Muscle layer of colon (tissue), 2 donors: Measurements from ENCODE around the gene TOLLIP.
A peak's percentile ranks its signal among the peaks of the same experiment; 100 is the strongest.

ENCODE experiments used
- H3K27ac ChIP-seq: one replicate; pipeline ENCODE4 v1.7.0; 2013; ENCODE audit warnings: low read depth, mild to moderate bottlenecking, low read length, moderate library complexity
- H3K27me3 ChIP-seq, 2 donors: one replicate each; pipeline ENCODE4 v1.7.0; 2013; ENCODE audit warnings: low read length in 2 of 2, mild to moderate bottlenecking in 2 of 2; ENCODE audit not compliant: insufficient read depth in 2 of 2, control insufficient read depth in 1 of 2
- H3K36me3 ChIP-seq: one replicate; pipeline ENCODE4 v1.7.0; 2013; ENCODE audit warnings: mild to moderate bottlenecking, low read length; ENCODE audit not compliant: insufficient read depth
- H3K4me1 ChIP-seq: one replicate; pipeline ENCODE4 v1.7.0; 2013; ENCODE audit warnings: mild to moderate bottlenecking, low read length; ENCODE audit not compliant: insufficient read depth
- H3K4me3 ChIP-seq, 2 donors: one replicate each; pipeline ENCODE4 v1.7.0; 2013; ENCODE audit warnings: low read length in 2 of 2, low read depth in 1 of 2, mild to moderate bottlenecking in 1 of 2, moderate library complexity in 1 of 2
- H3K9ac ChIP-seq: one replicate; pipeline ENCODE4 v1.7.0; 2013; ENCODE audit warnings: low read length
- H3K9me3 ChIP-seq: one replicate; pipeline ENCODE4 v1.7.0; 2013; ENCODE audit warnings: mild to moderate bottlenecking, low read length
- donor health status: abdominal sarcoma.
- donor health status: Adenocarcinoma of cecum.

TOLLIP gene

GRCh38 chr11:1261241-1262071, 48.0 kb downstream of the TOLLIP start:
- H3K27me3 ChIP-seq, result no peaks in the 10 kb centered on the region
- H3K4me3 ChIP-seq, result peak overlapping the region in 1 of 2 donors; percentile 68
- H3K4me1 ChIP-seq, result peaks cover 4% of the 10 kb centered on the region
- H3K9ac ChIP-seq, result no peak overlapping the region
- H3K9me3 ChIP-seq, result no peaks in the 10 kb centered on the region
- H3K27ac ChIP-seq, result no peak overlapping the region
- no peaks in the 10 kb centered on the region for H3K36me3 ChIP-seq

- Histone ChIP-seq H3K27me3 (no peaks in the 10 kb centered on the region), H3K36me3 (no peaks in the 10 kb centered on the region), H3K4me3 (no peak overlapping the region), H3K9me3 (no peaks in the 10 kb centered on the region), H3K27ac (no peak overlapping the region), H3K9ac (no peak overlapping the region), H3K4me1 (peaks cover 4% of the 10 kb centered on the region)
Observed at GRCh38 chr11:1260620-1261019, 48.8 kb downstream of the TOLLIP start.

GRCh38 chr11:1260023-1260501, 49.4 kb downstream of the TOLLIP start:
- Histone ChIP-seq H3K4me3 (no peak overlapping the region), H3K9me3 (no peaks in the 10 kb centered on the region), H3K27ac (no peak overlapping the region), H3K36me3 (no peaks in the 10 kb centered on the region), H3K4me1 (peaks cover 4% of the 10 kb centered on the region), H3K27me3 (no peaks in the 10 kb centered on the region), H3K9ac (no peak overlapping the region)

GRCh38 chr11:1259561-1259960, 49.9 kb downstream of the TOLLIP start:
- H3K9me3 ChIP-seq, result no peaks in the 10 kb centered on the region
- no peaks in the 10 kb centered on the region for H3K27me3 ChIP-seq

GRCh38 chr11:1259076-1259461, 50.4 kb downstream of the TOLLIP start:
- Histone ChIP-seq H3K4me3 (no peak overlapping the region), H3K27me3 (no peaks in the 10 kb centered on the region), H3K36me3 (no peaks in the 10 kb centered on the region), H3K9me3 (no peaks in the 10 kb centered on the region), H3K4me1 (peaks cover 4% of the 10 kb centered on the region), H3K27ac (no peak overlapping the region), H3K9ac (no peak overlapping the region)

More at GRCh38 chr11:1259561-1259960, 49.9 kb downstream of the TOLLIP start:
- Histone ChIP-seq H3K4me1 (peaks cover 4% of the 10 kb centered on the region), H3K27ac (no peak overlapping the region), H3K36me3 (no peaks in the 10 kb centered on the region), H3K4me3 (no peak overlapping the region), H3K9ac (no peak overlapping the region)

- H3K27ac ChIP-seq, result no peak overlapping the region
- H3K4me1 ChIP-seq, result peaks cover 4% of the 10 kb centered on the region
- H3K27me3 ChIP-seq, result no peaks in the 10 kb centered on the region
- H3K4me3 ChIP-seq, result no peak overlapping the region
- H3K9ac ChIP-seq, result no peak overlapping the region
- H3K36me3 ChIP-seq, result no peaks in the 10 kb centered on the region
- no peaks in the 10 kb centered on the region for H3K9me3 ChIP-seq
Observed at GRCh38 chr11:1258401-1259075, 50.9 kb downstream of the TOLLIP start.

- Histone ChIP-seq H3K9ac (no peak overlapping the region), H3K27me3 (no peaks in the 10 kb centered on the region), H3K4me1 (peaks cover 4% of the 10 kb centered on the region), H3K27ac (no peak overlapping the region), H3K9me3 (no peaks in the 10 kb centered on the region), H3K36me3 (no peaks in the 10 kb centered on the region), H3K4me3 (no peak overlapping the region)
Observed at GRCh38 chr11:1257916-1258315, 51.5 kb downstream of the TOLLIP start.

- no peak overlapping the region for H3K9ac ChIP-seq
- H3K36me3 ChIP-seq, result no peaks in the 10 kb centered on the region
- H3K4me3 ChIP-seq, result no peak overlapping the region
- no peaks in the 10 kb centered on the region for H3K27me3 ChIP-seq
- H3K27ac ChIP-seq, result no peak overlapping the region
- H3K9me3 ChIP-seq, result no peaks in the 10 kb centered on the region
- peaks cover 4% of the 10 kb centered on the region for H3K4me1 ChIP-seq
Observed at GRCh38 chr11:1257366-1257765, 52.1 kb downstream of the TOLLIP start.

GRCh38 chr11:1256257-1257045, 53.0 kb downstream of the TOLLIP start:
- Histone ChIP-seq H3K4me3 (no peak overlapping the region), H3K27me3 (no peaks in the 10 kb centered on the region), H3K36me3 (no peaks in the 10 kb centered on the region), H3K4me1 (no peaks in the 10 kb centered on the region), H3K27ac (no peak overlapping the region), H3K9me3 (no peaks in the 10 kb centered on the region), H3K9ac (no peak overlapping the region)

GRCh38 chr11:1255151-1255550, 54.3 kb downstream of the TOLLIP start:
- Histone ChIP-seq H3K4me1 (no peaks in the 10 kb centered on the region), H3K4me3 (no peak overlapping the region), H3K9ac (no peak overlapping the region), H3K27me3 (no peaks in the 10 kb centered on the region), H3K36me3 (no peaks in the 10 kb centered on the region), H3K9me3 (no peaks in the 10 kb centered on the region), H3K27ac (no peak overlapping the region)

GRCh38 chr11:1254733-1255132, 54.7 kb downstream of the TOLLIP start:
- Histone ChIP-seq H3K27me3 (no peaks in the 10 kb centered on the region), H3K9me3 (no peaks in the 10 kb centered on the region), H3K36me3 (no peaks in the 10 kb centered on the region), H3K4me1 (no peaks in the 10 kb centered on the region), H3K4me3 (no peak overlapping the region), H3K27ac (no peak overlapping the region), H3K9ac (no peak overlapping the region)
